HCT116 (cell line): ENCODE results near the gene FKBP3. TPM values are rescaled to one million over a fixed set of nuclear protein-coding genes. Genes with fewer than 3 reads are reported as not detected.

Experiments
- ATAC-seq: fragments of 200-7000 bp; cut with Tn5 transposase; 2 replicates; pipeline ENCODE4 v1.9.1; 2020; ENCODE audit warnings: mild to moderate bottlenecking, moderate library complexity
- BruUV-seq: library from RNA; stranded (reverse); fragments of 400-500 nt; replicated peaks from 2 replicates; lab custom pipeline; 2021; lab: Mats Ljungman, UMichigan
- CTCF ChIA-PET: fragments of 300-600 bp; sonication (Branson Sonifier 250); formaldehyde crosslinking; loops from one replicate; lab custom pipeline; 2021; ENCODE audit warnings: antibody characterized with exemption; lab: Charles Lee
- POLR2A ChIA-PET: fragments of 300-600, 350-600 bp; sonication (Branson Sonifier 250); formaldehyde crosslinking; loops from one replicate; lab custom pipeline; 2021; ENCODE audit warnings: antibody characterized with exemption; lab: Charles Lee
- RAD21 ChIA-PET, 2 experiments: fragments of 300-600 bp; sonication (Branson Sonifier 250); formaldehyde crosslinking; loops; one replicate each; lab custom pipeline; 2023; ENCODE audit warnings: low total read pairs in 2 of 2; ENCODE audit not compliant: uncharacterized antibody in 2 of 2, unreplicated experiment in 2 of 2, low non-redundant PET in 1 of 2; lab: Charles Lee
- DNase-seq: peaks from one replicate; pipeline ENCODE4 v3.0.0-alpha.2; 2010; ENCODE audit warnings: low read depth, low spot score
- H2AFZ ChIP-seq: fragments of 200-600 bp; shearing (Covaris generic), sonication (generic); 2 replicates; pipeline ENCODE4 v1.6.1; 2017; ENCODE audit warnings: low read depth, mixed run types, mixed read lengths, antibody characterized with exemption, low read length; ENCODE audit not compliant: poor library complexity, severe bottlenecking
- H3K27ac ChIP-seq: 2 replicates; pipeline ENCODE4 v1.5.1; 2012; ENCODE audit warnings: low read depth, low read length
- H3K27me3 ChIP-seq: fragments of 200-600 bp; sonication (generic); 2 replicates; pipeline ENCODE4 v1.6.1; 2016; ENCODE audit warnings: mixed run types, low read length, mixed read lengths; ENCODE audit not compliant: insufficient read depth
- H3K36me3 ChIP-seq, 2 experiments: fragments of 200-500 bp in 1 of 2; fragments of 200-600 bp in 1 of 2; sonication (Bioruptor generic) in 1 of 2; sonication (generic) in 1 of 2; 2 replicates each; pipeline versions ENCODE4 v1.5.1 to v1.6.1; 2014 to 2016; ENCODE audit warnings: low read length in 2 of 2, inconsistent platforms in 1 of 2, mixed read lengths in 1 of 2, mixed run types in 1 of 2; ENCODE audit not compliant: insufficient read depth in 2 of 2, control insufficient read depth in 1 of 2
- H3K4me1 ChIP-seq, 2 experiments: fragments of 200-600 bp in 1 of 2; sonication (generic) in 1 of 2; 2 replicates each; pipeline versions ENCODE4 v1.5.1 to v1.6.1; 2012 to 2017; ENCODE audit warnings: low read length in 2 of 2, inconsistent platforms in 1 of 2, mild to moderate bottlenecking in 1 of 2, mixed read lengths in 1 of 2, mixed run types in 1 of 2, moderate library complexity in 1 of 2; ENCODE audit not compliant: insufficient read depth in 2 of 2, control insufficient read depth in 1 of 2
- H3K4me2 ChIP-seq: fragments of 200-600 bp; sonication (generic); 2 replicates; pipeline ENCODE4 v1.6.1; 2017; ENCODE audit warnings: mixed run types, low read length, mixed read lengths
- H3K4me3 ChIP-seq, 2 experiments: fragments of 200-600 bp in 1 of 2; sonication (generic) in 1 of 2; replicated peaks in 1 of 2; 2 replicates each; pipeline ENCODE4 v1.5.1; 2011 to 2016; ENCODE audit warnings: low read length in 2 of 2, control low read depth in 1 of 2, low read depth in 1 of 2, mild to moderate bottlenecking in 1 of 2, mixed read lengths in 1 of 2, mixed run types in 1 of 2
- H3K79me2 ChIP-seq: fragments of 200-600 bp; sonication (generic); 2 replicates; pipeline ENCODE4 v1.6.1; 2017; ENCODE audit warnings: mild to moderate bottlenecking, mixed run types, low read length, moderate library complexity, mixed read lengths; ENCODE audit not compliant: insufficient read depth
- H3K9ac ChIP-seq: fragments of 200-600 bp; sonication (generic); 2 replicates; pipeline ENCODE4 v1.6.1; 2016; ENCODE audit warnings: low read length, mixed read lengths
- H3K9me2 ChIP-seq: fragments of 200-600 bp; sonication (generic), shearing (Covaris generic); 2 replicates; pipeline ENCODE4 v1.6.1; 2017; ENCODE audit warnings: mixed run types, mild to moderate bottlenecking, moderate library complexity; ENCODE audit not compliant: insufficient read depth
- H3K9me3 ChIP-seq, 2 experiments: fragments of 200-500 bp in 1 of 2; fragments of 200-600 bp in 1 of 2; sonication (Bioruptor generic) in 1 of 2; sonication (generic) in 1 of 2; 2 replicates each; pipeline ENCODE4 v1.6.1; 2014 to 2017; ENCODE audit warnings: low read length in 2 of 2, mixed read lengths in 2 of 2, inconsistent platforms in 1 of 2, low read depth in 1 of 2, mild to moderate bottlenecking in 1 of 2, mixed run types in 1 of 2, moderate library complexity in 1 of 2; ENCODE audit not compliant: control insufficient read depth in 1 of 2, insufficient read depth in 1 of 2
- H4K20me1 ChIP-seq: fragments of 200-600 bp; sonication (generic), shearing (Covaris generic); 2 replicates; pipeline ENCODE4 v1.6.1; 2017; ENCODE audit warnings: mixed run types, mild to moderate bottlenecking, moderate library complexity; ENCODE audit not compliant: insufficient read depth
- CEBPB ChIP-seq: IDR thresholded peaks from 2 replicates; pipeline ENCODE4 v1.6.1; 2012; ENCODE audit warnings: low read depth
- EGR1 ChIP-seq: IDR thresholded peaks from 2 replicates; pipeline ENCODE4 v1.6.1; 2012; ENCODE audit warnings: low read depth
- ELF1 ChIP-seq: IDR thresholded peaks from 2 replicates; pipeline ENCODE4 v1.6.1; 2012; ENCODE audit warnings: low read depth, borderline replicate concordance
- FOSL1 ChIP-seq: IDR thresholded peaks from 2 replicates; pipeline ENCODE4 v1.6.1; 2012; ENCODE audit warnings: low read depth
- JUND ChIP-seq: IDR thresholded peaks from 2 replicates; pipeline ENCODE4 v1.6.1; 2012
- POLR2AphosphoS5 ChIP-seq: IDR thresholded peaks from 2 replicates; pipeline ENCODE4 v1.6.1; 2011; ENCODE audit warnings: mild to moderate bottlenecking, low read depth, low read length, moderate library complexity
- RAD21 ChIP-seq: IDR thresholded peaks from 2 replicates; pipeline ENCODE4 v1.6.1; 2012; ENCODE audit warnings: low read depth, mild to moderate bottlenecking
- SIN3A ChIP-seq: IDR thresholded peaks from 2 replicates; pipeline ENCODE4 v1.6.1; 2012; ENCODE audit warnings: low read depth
- SP1 ChIP-seq: IDR thresholded peaks from 2 replicates; pipeline ENCODE4 v1.6.1; 2012; ENCODE audit warnings: low read depth
- SRF ChIP-seq: IDR thresholded peaks from 2 replicates; pipeline ENCODE4 v1.6.1; 2012; ENCODE audit warnings: low read depth
- TCF7L2 ChIP-seq: IDR thresholded peaks from 2 replicates; pipeline ENCODE4 v1.7.0; 2011; ENCODE audit warnings: borderline replicate concordance, inconsistent platforms; ENCODE audit not compliant: insufficient read depth, insufficient read length; ENCODE audit errors: extremely low read depth
- YY1 ChIP-seq: IDR thresholded peaks from 2 replicates; pipeline ENCODE4 v1.6.1; 2011; ENCODE audit warnings: low read length, low read depth, moderate library complexity, mild to moderate bottlenecking; ENCODE audit not compliant: insufficient replicate concordance; ENCODE audit errors: extremely low read depth
- ZFX ChIP-seq: fragments of 450-650 bp; IDR thresholded peaks from 2 replicates; pipeline ENCODE4 v1.6.1; 2017
- intact Hi-C: fragments of 100-400 bp; cut with micrococcal nuclease; formaldehyde crosslinking; loops from 2 replicates; pipeline ENCODE4 v1.10.0; 2022
- total RNA-seq: library from RNA; stranded (reverse); gene quantifications from one replicate; pipeline ENCODE4 v1.2.1, GENCODE V29; 2021; ENCODE audit not compliant: unreplicated experiment
- TF ChIP-seq, protein P1 (sequence below): IDR thresholded peaks from 2 replicates; pipeline ENCODE4 v1.6.1; 2011; ENCODE audit warnings: mild to moderate bottlenecking, low read length, moderate library complexity; ENCODE audit not compliant: insufficient replicate concordance; ENCODE audit errors: extremely low read depth
- TF ChIP-seq, protein P2 (sequence below): IDR thresholded peaks from 2 replicates; pipeline ENCODE4 v1.6.1; 2012
- TF ChIP-seq, protein P3 (sequence below): IDR thresholded peaks from 2 replicates; pipeline ENCODE4 v1.6.1; 2012; ENCODE audit warnings: low read depth

FKBP3 gene
- total RNA-seq, 1 experiment from 2014 or later: 67.8 TPM

DNA sequence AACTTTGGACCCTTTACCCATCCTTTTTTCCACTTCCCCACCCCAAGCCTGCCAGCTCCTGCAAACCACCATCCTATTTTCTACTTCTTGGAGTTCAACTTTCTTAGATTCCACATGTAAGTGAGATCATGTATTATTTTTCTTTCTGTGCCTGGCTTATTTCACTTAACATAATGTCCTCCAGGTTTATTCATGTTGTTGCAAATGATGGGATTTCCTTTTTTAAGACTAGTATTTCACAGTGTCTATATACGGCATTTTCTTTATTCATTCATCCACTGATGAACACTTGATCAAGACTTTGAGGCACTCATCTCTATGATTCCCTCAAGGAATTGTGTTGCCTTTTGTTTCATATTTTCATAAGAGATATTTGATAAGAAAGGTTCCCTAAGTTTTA, 56.0 kb downstream of the FKBP3 start:
- Histone ChIP-seq H3K27me3 (no peaks in the 10 kb centered on the region), H3K36me3 (no peaks in the 10 kb centered on the region), H3K4me1 (peaks cover 2 to 3% of the 10 kb centered on the region in 2 experiments; a peak in 3 of 4 replicates), H4K20me1 (no peaks in the 10 kb centered on the region), H2AFZ (no peak overlapping the region), H3K9me2 (no peaks in the 10 kb centered on the region), H3K9ac (no peak overlapping the region), H3K4me3 (no peak overlapping the region), H3K4me2 (no peak overlapping the region), H3K27ac (no peak overlapping the region), H3K9me3 (no peaks in the 10 kb centered on the region), H3K79me2 (no peaks in the 10 kb centered on the region)
- no peak for DNase-seq
- RAD21 ChIA-PET: no interaction called here
- intact Hi-C loops: no loop called here
- TF ChIP-seq ZFX (no peak), SRF (no peak), TCF7L2 (no peak)
- ATAC-seq: no peak
- POLR2A ChIA-PET: no interaction called here
- CTCF ChIA-PET: no interaction called here
- no TSS peak for BruUV-seq

DNA sequence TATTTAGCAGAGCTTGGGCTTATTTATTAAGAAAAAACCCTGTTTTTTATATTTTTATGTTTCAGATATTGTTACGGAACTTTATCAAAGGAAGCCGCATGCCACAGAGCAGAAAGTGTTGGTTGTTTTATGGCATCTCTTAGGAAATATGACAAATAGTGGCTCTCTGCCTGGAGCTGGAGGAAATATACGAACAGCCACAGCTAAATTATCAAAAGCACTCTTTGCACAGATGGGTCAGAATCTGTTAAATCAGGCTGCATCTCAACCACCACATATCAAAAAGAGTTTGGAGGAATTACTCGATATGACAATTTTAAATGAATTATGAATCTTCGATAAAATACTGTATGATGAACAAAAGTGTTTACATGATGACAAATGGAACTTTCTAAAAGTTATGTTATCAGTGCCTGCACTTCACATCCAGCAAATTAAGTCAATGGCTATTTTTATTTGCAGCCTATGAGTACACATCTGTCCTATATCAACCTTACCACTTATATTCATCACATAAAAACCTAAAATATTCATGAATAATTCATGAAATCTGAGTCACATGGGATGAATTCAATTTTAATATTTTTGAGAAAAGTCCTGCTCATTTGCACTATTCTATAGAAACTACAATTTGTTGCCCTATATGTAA, 60.9 kb downstream of the FKBP3 start:
- DNase-seq (no peak), ATAC-seq (no peak)
- no TSS peak for BruUV-seq
- Histone ChIP-seq H3K9me2 (no peaks in the 10 kb centered on the region), H3K4me3 (no peak overlapping the region), H3K27ac (no peak overlapping the region), H3K79me2 (no peaks in the 10 kb centered on the region)
- intact Hi-C loops: no loop called here
- TF ChIP-seq SP1 (no peak), FOSL1 (no peak), RAD21 (no peak), ZFX (no peak), POLR2AphosphoS5 (no peak), ELF1 (no peak), SIN3A (no peak), TCF7L2 (no peak), JUND (no peak), YY1 (no peak), EGR1 (no peak), CEBPB (no peak)
- TF ChIP-seq, protein P1, sequence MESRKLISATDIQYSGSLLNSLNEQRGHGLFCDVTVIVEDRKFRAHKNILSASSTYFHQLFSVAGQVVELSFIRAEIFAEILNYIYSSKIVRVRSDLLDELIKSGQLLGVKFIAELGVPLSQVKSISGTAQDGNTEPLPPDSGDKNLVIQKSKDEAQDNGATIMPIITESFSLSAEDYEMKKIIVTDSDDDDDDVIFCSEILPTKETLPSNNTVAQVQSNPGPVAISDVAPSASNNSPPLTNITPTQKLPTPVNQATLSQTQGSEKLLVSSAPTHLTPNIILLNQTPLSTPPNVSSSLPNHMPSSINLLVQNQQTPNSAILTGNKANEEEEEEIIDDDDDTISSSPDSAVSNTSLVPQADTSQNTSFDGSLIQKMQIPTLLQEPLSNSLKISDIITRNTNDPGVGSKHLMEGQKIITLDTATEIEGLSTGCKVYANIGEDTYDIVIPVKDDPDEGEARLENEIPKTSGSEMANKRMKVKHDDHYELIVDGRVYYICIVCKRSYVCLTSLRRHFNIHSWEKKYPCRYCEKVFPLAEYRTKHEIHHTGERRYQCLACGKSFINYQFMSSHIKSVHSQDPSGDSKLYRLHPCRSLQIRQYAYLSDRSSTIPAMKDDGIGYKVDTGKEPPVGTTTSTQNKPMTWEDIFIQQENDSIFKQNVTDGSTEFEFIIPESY: no peak
- TF ChIP-seq, protein P2, sequence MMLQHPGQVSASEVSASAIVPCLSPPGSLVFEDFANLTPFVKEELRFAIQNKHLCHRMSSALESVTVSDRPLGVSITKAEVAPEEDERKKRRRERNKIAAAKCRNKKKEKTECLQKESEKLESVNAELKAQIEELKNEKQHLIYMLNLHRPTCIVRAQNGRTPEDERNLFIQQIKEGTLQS: no peak
- TF ChIP-seq, protein P3, sequence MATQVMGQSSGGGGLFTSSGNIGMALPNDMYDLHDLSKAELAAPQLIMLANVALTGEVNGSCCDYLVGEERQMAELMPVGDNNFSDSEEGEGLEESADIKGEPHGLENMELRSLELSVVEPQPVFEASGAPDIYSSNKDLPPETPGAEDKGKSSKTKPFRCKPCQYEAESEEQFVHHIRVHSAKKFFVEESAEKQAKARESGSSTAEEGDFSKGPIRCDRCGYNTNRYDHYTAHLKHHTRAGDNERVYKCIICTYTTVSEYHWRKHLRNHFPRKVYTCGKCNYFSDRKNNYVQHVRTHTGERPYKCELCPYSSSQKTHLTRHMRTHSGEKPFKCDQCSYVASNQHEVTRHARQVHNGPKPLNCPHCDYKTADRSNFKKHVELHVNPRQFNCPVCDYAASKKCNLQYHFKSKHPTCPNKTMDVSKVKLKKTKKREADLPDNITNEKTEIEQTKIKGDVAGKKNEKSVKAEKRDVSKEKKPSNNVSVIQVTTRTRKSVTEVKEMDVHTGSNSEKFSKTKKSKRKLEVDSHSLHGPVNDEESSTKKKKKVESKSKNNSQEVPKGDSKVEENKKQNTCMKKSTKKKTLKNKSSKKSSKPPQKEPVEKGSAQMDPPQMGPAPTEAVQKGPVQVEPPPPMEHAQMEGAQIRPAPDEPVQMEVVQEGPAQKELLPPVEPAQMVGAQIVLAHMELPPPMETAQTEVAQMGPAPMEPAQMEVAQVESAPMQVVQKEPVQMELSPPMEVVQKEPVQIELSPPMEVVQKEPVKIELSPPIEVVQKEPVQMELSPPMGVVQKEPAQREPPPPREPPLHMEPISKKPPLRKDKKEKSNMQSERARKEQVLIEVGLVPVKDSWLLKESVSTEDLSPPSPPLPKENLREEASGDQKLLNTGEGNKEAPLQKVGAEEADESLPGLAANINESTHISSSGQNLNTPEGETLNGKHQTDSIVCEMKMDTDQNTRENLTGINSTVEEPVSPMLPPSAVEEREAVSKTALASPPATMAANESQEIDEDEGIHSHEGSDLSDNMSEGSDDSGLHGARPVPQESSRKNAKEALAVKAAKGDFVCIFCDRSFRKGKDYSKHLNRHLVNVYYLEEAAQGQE: no peak
- TF ChIP-seq, all 23 proteins: peak for 0
- Histone ChIP-seq H2AFZ (no peak overlapping the region), H3K36me3 (no peaks in the 10 kb centered on the region), H3K27me3 (no peaks in the 10 kb centered on the region), H4K20me1 (no peaks in the 10 kb centered on the region), H3K9me3 (no peaks in the 10 kb centered on the region), H3K4me2 (no peak overlapping the region), H3K9ac (no peak overlapping the region), H3K4me1 (no peaks in the 10 kb centered on the region)
- POLR2A ChIA-PET: no interaction called here
- CTCF ChIA-PET: no interaction called here
- RAD21 ChIA-PET: no interaction called here
